Lower lobe of right lung (tissue), 2 donors: ENCODE results near the gene MAN2B2. TPM values are rescaled to one million over a fixed set of nuclear protein-coding genes. Genes with fewer than 3 reads are reported as not detected.
A peak's percentile ranks its signal among the peaks of the same experiment; 100 is the strongest.

Experiments
- ATAC-seq, 2 donors: fragments of 200-7000 bp; cut with Tn5 transposase; one replicate each; pipeline ENCODE4 v1.9.1; 2020 to 2022; ENCODE audit warnings: mild to moderate bottlenecking in 2 of 2, moderate library complexity in 2 of 2
- DNase-seq: peaks from one replicate; pipeline ENCODE4 v3.0.0-alpha.2; 2020
- H3K27ac ChIP-seq: fragments of 200-600 bp; one replicate; pipeline ENCODE4 v1.8.0; 2022
- H3K27me3 ChIP-seq: fragments of 200-600 bp; one replicate; pipeline ENCODE4 v1.8.0; 2022; ENCODE audit warnings: low read depth
- H3K36me3 ChIP-seq: fragments of 200-600 bp; one replicate; pipeline ENCODE4 v1.8.0; 2022; ENCODE audit warnings: mild to moderate bottlenecking
- H3K4me1 ChIP-seq: fragments of 200-600 bp; one replicate; pipeline ENCODE4 v1.8.0; 2022
- H3K4me3 ChIP-seq: fragments of 200-600 bp; one replicate; pipeline ENCODE4 v1.8.0; 2022; ENCODE audit warnings: mild to moderate bottlenecking
- H3K9me3 ChIP-seq: fragments of 200-600 bp; one replicate; pipeline ENCODE4 v1.8.0; 2022
- CTCF ChIP-seq: fragments of 200-600 bp; IDR thresholded peaks from one replicate; pipeline ENCODE4 v1.8.0; 2022; ENCODE audit warnings: antibody characterized with exemption, mild to moderate bottlenecking
- intact Hi-C: fragments of 100-400 bp; cut with DNase I; formaldehyde crosslinking; loops from one replicate; pipeline ENCODE4 v1.11.0; 2022
- total RNA-seq: library from RNA; stranded (reverse); fragmentation: NEBNext Ultra II Directional; extraction: Animal tissue kit (Norgen Biotek cat#: 25700); gene quantifications from one replicate; pipeline ENCODE4 v1.2.1, GENCODE V29; 2021
- donor health status: DM: no; HTN: yes; CAD: no; lungs with severe emphysema.

Gene MAN2B2
- total RNA-seq, 1 donor from 2014 or later, result 41.2 TPM

- Histone ChIP-seq H3K27ac (no peak overlapping the region), H3K36me3 (peaks cover 68% of the 10 kb centered on the region), H3K4me3 (no peak overlapping the region), H3K4me1 (no peaks in the 10 kb centered on the region), H3K9me3 (no peaks in the 10 kb centered on the region), H3K27me3 (no peaks in the 10 kb centered on the region)
- no peak for DNase-seq
- no peak for TF ChIP-seq CTCF
- intact Hi-C loops, result no loop called here
- peak in 1 of 2 donors; percentile 27 for ATAC-seq
These were observed 18.0 kb downstream of the MAN2B2 start for GRCh38 chr4:6592804-6593563.

- no peaks in the 10 kb centered on the region for H3K27me3 ChIP-seq
- no peak for TF ChIP-seq CTCF
- intact Hi-C loops, result no loop called here
- ATAC-seq (no peak), DNase-seq (no peak)
- peaks cover 65% of the 10 kb centered on the region for H3K36me3 ChIP-seq
- no peaks in the 10 kb centered on the region for H3K9me3 ChIP-seq
- H3K4me1 ChIP-seq, result no peaks in the 10 kb centered on the region
- no peak overlapping the region for H3K4me3 ChIP-seq
- no peak overlapping the region for H3K27ac ChIP-seq
These were observed 19.4 kb downstream of the MAN2B2 start for GRCh38 chr4:6594341-6594740.

DNA sequence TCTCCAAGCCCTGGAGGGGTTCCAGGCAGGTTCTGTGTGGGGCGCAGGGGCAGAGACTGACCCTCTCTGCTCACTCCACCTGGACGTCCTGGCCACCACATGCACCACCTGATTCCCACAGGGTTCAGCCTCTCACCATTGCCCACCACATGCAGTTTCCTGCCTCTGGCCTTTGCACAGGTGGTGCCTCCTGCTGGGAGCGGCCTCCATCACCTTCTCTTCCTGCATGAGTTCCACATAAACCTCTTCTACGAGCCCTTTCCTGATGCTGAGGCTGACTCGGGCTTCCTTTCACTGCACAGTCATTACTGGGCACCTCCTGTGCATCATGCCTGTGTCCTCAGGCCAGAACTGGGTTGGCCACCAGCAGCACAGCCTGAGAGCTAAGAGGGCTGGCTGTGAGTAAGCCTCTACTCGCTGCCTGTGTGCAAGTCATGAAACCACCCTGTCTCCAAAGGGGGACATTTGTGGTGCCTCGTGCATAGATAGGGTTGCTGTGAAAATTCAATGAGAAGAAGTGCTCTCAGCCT is 19.9 kb downstream of the MAN2B2 start:
- no peaks in the 10 kb centered on the region for H3K27me3 ChIP-seq
- H3K4me1 ChIP-seq, result no peaks in the 10 kb centered on the region
- intact Hi-C loops, result no loop called here
- H3K4me3 ChIP-seq, result no peak overlapping the region
- H3K27ac ChIP-seq, result no peak overlapping the region
- ATAC-seq (no peak), DNase-seq (no peak)
- TF ChIP-seq CTCF, result no peak
- no peaks in the 10 kb centered on the region for H3K9me3 ChIP-seq
- peaks cover 60% of the 10 kb centered on the region for H3K36me3 ChIP-seq

DNA sequence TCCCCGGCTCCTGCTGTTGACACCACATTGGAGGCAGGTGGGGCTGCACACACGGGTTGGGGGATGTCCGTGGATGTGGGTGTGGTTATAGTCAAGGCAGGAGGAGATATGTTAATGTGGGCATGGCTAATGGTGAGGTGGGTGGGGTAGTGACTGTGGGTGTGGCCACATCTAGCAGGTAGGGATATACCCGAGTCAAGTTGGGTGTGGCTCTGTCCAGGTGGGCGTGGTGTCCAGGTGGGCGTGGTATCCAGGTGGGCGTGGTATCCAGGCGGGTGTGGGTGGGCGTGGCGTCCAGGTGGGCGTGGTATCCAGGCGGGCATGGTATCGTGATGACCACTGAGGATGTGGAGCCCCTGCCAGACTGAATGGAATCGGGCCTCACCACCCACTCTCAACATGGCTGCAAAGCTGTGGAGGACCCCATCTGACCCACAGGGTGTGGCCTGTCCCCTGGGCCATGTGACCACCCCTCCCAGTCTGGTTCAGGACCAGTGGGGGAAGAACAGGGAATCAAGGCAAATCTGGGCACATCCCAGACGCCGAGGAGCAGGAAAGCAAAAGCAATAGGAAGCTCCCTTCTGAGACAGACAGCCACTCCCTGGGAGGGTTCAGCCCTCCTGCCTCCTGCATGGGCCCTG is 21.0 kb downstream of the MAN2B2 start:
- intact Hi-C loops, result no loop called here
- no peak overlapping the region for H3K27ac ChIP-seq
- DNase-seq, result no peak
- no peaks in the 10 kb centered on the region for H3K9me3 ChIP-seq
- peaks cover 62% of the 10 kb centered on the region for H3K36me3 ChIP-seq
- TF ChIP-seq CTCF, result no peak
- no peak for ATAC-seq
- H3K27me3 ChIP-seq, result no peaks in the 10 kb centered on the region
- no peaks in the 10 kb centered on the region for H3K4me1 ChIP-seq
- no peak overlapping the region for H3K4me3 ChIP-seq

DNA sequence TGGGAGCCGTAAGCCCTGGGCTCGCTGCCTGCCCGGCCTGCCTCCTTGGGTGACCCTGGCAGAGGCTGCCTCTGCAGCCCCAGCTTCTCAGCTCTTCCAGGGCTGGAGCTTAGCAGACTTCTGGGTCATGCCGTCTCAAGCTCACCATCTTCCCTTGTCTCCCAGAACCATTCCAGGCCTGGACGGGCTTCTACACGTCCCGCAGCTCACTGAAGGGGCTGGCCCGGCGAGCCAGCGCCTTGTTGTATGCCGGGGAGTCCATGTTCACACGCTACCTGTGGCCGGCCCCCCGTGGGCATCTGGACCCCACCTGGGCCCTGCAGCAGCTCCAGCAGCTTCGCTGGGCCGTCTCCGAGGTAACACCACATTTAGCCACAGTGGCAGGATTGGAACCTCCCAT is 22.0 kb downstream of the MAN2B2 start:
- ATAC-seq (no peak), DNase-seq (no peak)
- Histone ChIP-seq H3K27ac (no peak overlapping the region), H3K27me3 (no peaks in the 10 kb centered on the region), H3K9me3 (no peaks in the 10 kb centered on the region), H3K36me3 (peaks cover 64% of the 10 kb centered on the region), H3K4me1 (no peaks in the 10 kb centered on the region), H3K4me3 (no peak overlapping the region)
- TF ChIP-seq CTCF, result no peak
- intact Hi-C loops, result no loop called here
